ENCODE data around the gene ELOB. TPM values are rescaled to one million over a fixed set of nuclear protein-coding genes. Genes with fewer than 3 reads are reported as not detected.
A peak's percentile ranks its signal among the peaks of the same experiment; 100 is the strongest.

ELOB gene
- total RNA-seq, 1 donor from 2014 or later = 183 TPM

GRCh38 chr16:2753733-2754020, 23.4 kb downstream of the ELOB start:
- peak overlapping the region; percentile 91 for H3K4me3 Mint-ChIP-seq (ENCODE audit: unreplicated experiment)
- peaks cover 21% of the 10 kb centered on the region for H3K27me3 Mint-ChIP-seq (ENCODE audit: unreplicated experiment)
- peak overlapping the region; percentile 73 for H3K27ac Mint-ChIP-seq (ENCODE audit: unreplicated experiment)
- peaks cover 23% of the 10 kb centered on the region for H3K9me3 Mint-ChIP-seq (ENCODE audit: unreplicated experiment)
- H3K4me1 Mint-ChIP-seq (ENCODE audit: low read depth, unreplicated experiment) = peaks cover 33% of the 10 kb centered on the region
- no peak for TF ChIP-seq CTCF (IDR thresholded peaks at IDR 0.05; ENCODE audit: partially characterized antibody, unreplicated experiment)
- H3K36me3 Mint-ChIP-seq (ENCODE audit: unreplicated experiment) = no peaks in the 10 kb centered on the region
- no peak for DNase-seq

GRCh38 chr16:2752850-2753732, 24.0 kb downstream of the ELOB start:
- H3K27me3 Mint-ChIP-seq (ENCODE audit: unreplicated experiment) = peaks cover 21% of the 10 kb centered on the region
- H3K36me3 Mint-ChIP-seq (ENCODE audit: unreplicated experiment) = no peaks in the 10 kb centered on the region
- peak overlapping the region; percentile 91 for H3K4me3 Mint-ChIP-seq (ENCODE audit: unreplicated experiment)
- no peak for TF ChIP-seq CTCF (IDR thresholded peaks at IDR 0.05; ENCODE audit: partially characterized antibody, unreplicated experiment)
- peak overlapping the region; percentile 73 for H3K27ac Mint-ChIP-seq (ENCODE audit: unreplicated experiment)
- peaks cover 33% of the 10 kb centered on the region for H3K4me1 Mint-ChIP-seq (ENCODE audit: low read depth, unreplicated experiment)
- peaks cover 23% of the 10 kb centered on the region for H3K9me3 Mint-ChIP-seq (ENCODE audit: unreplicated experiment)
- peak; percentile 84 for DNase-seq

- Mint-ChIP-seq H3K9me3 (ENCODE audit: unreplicated experiment) (peaks cover 23% of the 10 kb centered on the region), H3K4me1 (ENCODE audit: low read depth, unreplicated experiment) (peaks cover 33% of the 10 kb centered on the region), H3K27ac (ENCODE audit: unreplicated experiment) (peak within 1 kb of the TSS; percentile 99), H3K36me3 (ENCODE audit: unreplicated experiment) (no peaks in the 10 kb centered on the region), H3K27me3 (ENCODE audit: unreplicated experiment) (peaks cover 21% of the 10 kb centered on the region), H3K4me3 (ENCODE audit: unreplicated experiment) (peak within 1 kb of the TSS; percentile 91)
- TF ChIP-seq CTCF (IDR thresholded peaks at IDR 0.05; ENCODE audit: partially characterized antibody, unreplicated experiment) = no peak
- DNase-seq = peak; percentile 95
Measured at GRCh38 chr16:2752035-2752849, 24.8 kb downstream of the ELOB start, which contains the start of gene SRRM2. Gene SRRM2, plus strand, starts transcription at chr16:2752638. Its CDS starts 3,727 bp downstream, at chr16:2756365.

GRCh38 chr16:2751577-2752034, 25.5 kb downstream of the ELOB start:
- DNase-seq = peak; percentile 78
- H3K36me3 Mint-ChIP-seq (ENCODE audit: unreplicated experiment) = no peaks in the 10 kb centered on the region
- no peak for TF ChIP-seq CTCF (IDR thresholded peaks at IDR 0.05; ENCODE audit: partially characterized antibody, unreplicated experiment)
- H3K4me3 Mint-ChIP-seq (ENCODE audit: unreplicated experiment) = peak overlapping the region; percentile 86
- peaks cover 21% of the 10 kb centered on the region for H3K9me3 Mint-ChIP-seq (ENCODE audit: unreplicated experiment)
- peak overlapping the region; percentile 99 for H3K27ac Mint-ChIP-seq (ENCODE audit: unreplicated experiment)
- H3K27me3 Mint-ChIP-seq (ENCODE audit: unreplicated experiment) = peaks cover 21% of the 10 kb centered on the region
- H3K4me1 Mint-ChIP-seq (ENCODE audit: low read depth, unreplicated experiment) = peaks cover 30% of the 10 kb centered on the region
